HCT116 (cell line): ENCODE results near the gene WFDC2.

Experiments
- ATF3 ChIP-seq: IDR thresholded peaks from 2 replicates; pipeline ENCODE4 v1.6.1; 2012
- CEBPB ChIP-seq: IDR thresholded peaks from 2 replicates; pipeline ENCODE4 v1.6.1; 2012; ENCODE audit warnings: low read depth
- CTCF ChIP-seq, 3 experiments: fragments of 200-600 bp in 1 of 3; sonication (generic) in 1 of 3; IDR thresholded peaks in 2 of 3; conservative IDR thresholded peaks in 1 of 3; 2 replicates each; pipeline ENCODE4 v1.5.1; 2012 to 2017; ENCODE audit warnings: low read depth in 2 of 3, low read length in 2 of 3, antibody characterized with exemption in 1 of 3, borderline replicate concordance in 1 of 3, control low read depth in 1 of 3, mild to moderate bottlenecking in 1 of 3, mixed read lengths in 1 of 3, mixed run types in 1 of 3, moderate library complexity in 1 of 3; ENCODE audit not compliant: insufficient read depth in 1 of 3
- ELF1 ChIP-seq: IDR thresholded peaks from 2 replicates; pipeline ENCODE4 v1.6.1; 2012; ENCODE audit warnings: low read depth, borderline replicate concordance
- EZH2 ChIP-seq: fragments of 200-600 bp; sonication (generic); IDR thresholded peaks from 2 replicates; pipeline ENCODE4 v1.6.1; 2017; ENCODE audit warnings: antibody characterized with exemption, mixed run types
- FOSL1 ChIP-seq: IDR thresholded peaks from 2 replicates; pipeline ENCODE4 v1.6.1; 2012; ENCODE audit warnings: low read depth
- JUND ChIP-seq: IDR thresholded peaks from 2 replicates; pipeline ENCODE4 v1.6.1; 2012
- MAX ChIP-seq: IDR thresholded peaks from 2 replicates; pipeline ENCODE4 v1.6.1; 2012
- POLR2A ChIP-seq: IDR thresholded peaks from 2 replicates; pipeline ENCODE4 v1.7.0; 2011; ENCODE audit warnings: borderline replicate concordance; ENCODE audit not compliant: insufficient read depth, insufficient read length; ENCODE audit errors: extremely low read depth
- POLR2AphosphoS5 ChIP-seq: IDR thresholded peaks from 2 replicates; pipeline ENCODE4 v1.6.1; 2011; ENCODE audit warnings: mild to moderate bottlenecking, low read depth, low read length, moderate library complexity
- RAD21 ChIP-seq: IDR thresholded peaks from 2 replicates; pipeline ENCODE4 v1.6.1; 2012; ENCODE audit warnings: low read depth, mild to moderate bottlenecking
- ZFX ChIP-seq: fragments of 450-650 bp; IDR thresholded peaks from 2 replicates; pipeline ENCODE4 v1.6.1; 2017

GRCh38 chr20:45479822-45480221 lies 10.3 kb downstream of the WFDC2 start:
- TF ChIP-seq CTCF (IDR thresholded peaks at IDR 0.05 in 2 of 3, conservative IDR thresholded peaks at IDR 0.05 in 1 of 3; ENCODE audit: borderline replicate concordance in 1 of 3, insufficient read depth in 1 of 3, low read depth in 2 of 3, low read length in 2 of 3) (no peak), FOSL1 (no peak), POLR2A (no peak), POLR2AphosphoS5 (no peak), CEBPB (no peak), ELF1 (no peak), EZH2 (no peak), JUND (no peak), RAD21 (no peak), ZFX (no peak), MAX (no peak), ATF3 (no peak)
